Embryonic facial prominence (tissue), 1 donor: ENCODE results near the gene CXXC1.
"Not testable (repeated sequence)": the region's sequence is repeated elsewhere in the genome, so short reads cannot be mapped to it uniquely, and the experiment has no call there.

Experiments used
- DNase-seq: peaks from one replicate; pipeline ENCODE4 v3.0.0-alpha.2; 2016; ENCODE audit errors: extremely low spot score

CXXC1 gene

DNA sequence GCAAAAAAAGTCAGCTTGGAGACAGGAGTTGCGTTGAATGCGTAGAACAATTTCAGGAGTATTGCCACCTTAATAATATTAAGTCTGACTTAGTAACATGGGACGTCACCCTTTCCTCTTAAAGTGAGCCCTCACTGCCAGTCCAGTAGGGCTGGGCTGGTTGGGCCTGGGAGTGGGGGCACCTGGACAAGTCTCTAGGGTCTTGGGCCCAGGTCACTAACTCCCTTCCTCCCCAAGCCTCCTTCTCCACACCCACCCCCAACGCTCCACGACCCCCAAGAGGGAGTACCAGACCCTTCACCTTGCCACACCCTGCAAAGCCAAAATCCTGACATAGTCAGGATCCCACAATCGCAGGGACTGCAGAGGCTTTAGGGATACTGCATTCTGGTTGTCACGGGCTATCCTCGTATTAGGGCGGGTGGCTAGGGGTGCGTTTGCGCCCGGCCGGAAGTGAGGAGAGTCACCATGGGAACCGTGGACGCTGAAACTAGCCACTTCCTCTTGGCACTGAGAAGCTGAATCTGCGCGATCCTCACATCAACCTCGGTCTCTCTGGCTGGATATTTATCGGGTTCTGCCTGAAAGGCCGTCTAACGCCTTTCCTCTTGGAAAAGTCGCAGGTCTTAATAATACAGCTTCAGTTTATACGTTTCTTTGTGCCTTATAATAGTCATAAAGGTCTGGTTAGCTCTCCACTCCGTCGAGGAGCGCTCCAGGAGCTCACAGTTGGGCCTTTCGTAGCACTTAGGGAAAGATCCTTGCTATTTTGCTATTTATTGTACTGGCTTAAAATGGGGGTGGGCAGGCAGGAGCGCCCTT, 10.3 kb upstream of the CXXC1 start:
- DNase-seq = no peak

DNA sequence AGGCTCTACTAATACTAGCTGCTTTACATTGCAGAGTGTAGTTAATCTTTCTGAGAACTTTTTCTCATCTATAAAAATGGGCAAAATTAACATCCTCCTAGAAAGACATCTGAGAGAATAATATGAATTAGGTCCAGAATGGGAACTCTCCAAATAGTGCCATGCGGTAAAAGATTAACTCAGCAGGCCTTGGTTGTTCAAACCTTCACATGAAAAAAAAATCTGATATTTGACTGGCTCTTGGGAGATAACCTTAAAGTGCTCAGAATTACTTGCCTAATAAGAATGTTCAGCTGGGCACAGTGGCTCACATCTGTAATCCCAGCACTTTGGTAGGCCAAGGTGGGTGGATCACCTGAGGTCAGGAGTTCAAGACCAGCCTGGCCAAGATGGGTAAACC, 5.5 kb upstream of the CXXC1 start:
- DNase-seq = no peak

DNA sequence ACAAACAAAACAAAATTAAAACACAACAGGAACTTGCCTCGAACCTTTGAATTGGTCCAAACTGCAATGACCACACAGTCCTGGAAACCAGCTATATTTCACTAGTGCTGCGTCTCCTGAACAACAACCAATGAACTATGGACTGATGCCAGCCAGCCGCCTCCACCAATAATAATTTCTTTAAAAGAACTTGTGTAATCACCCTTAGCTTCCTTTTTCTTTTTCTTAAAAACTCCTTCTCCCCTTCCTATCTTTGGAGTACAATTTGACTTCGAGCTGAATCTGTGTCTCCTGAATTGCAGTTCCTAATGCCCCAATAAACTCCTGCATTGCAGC, 1.6 kb upstream of the CXXC1 start:
- DNase-seq = no peak

- not testable (repeated sequence) for DNase-seq
These were observed 1.0 kb upstream of the CXXC1 start for GRCh38 chr18:50288348-50289107.

- DNase-seq = no peak
These were observed 458 bp downstream of the CXXC1 start for GRCh38 chr18:50287028-50287440.

DNA sequence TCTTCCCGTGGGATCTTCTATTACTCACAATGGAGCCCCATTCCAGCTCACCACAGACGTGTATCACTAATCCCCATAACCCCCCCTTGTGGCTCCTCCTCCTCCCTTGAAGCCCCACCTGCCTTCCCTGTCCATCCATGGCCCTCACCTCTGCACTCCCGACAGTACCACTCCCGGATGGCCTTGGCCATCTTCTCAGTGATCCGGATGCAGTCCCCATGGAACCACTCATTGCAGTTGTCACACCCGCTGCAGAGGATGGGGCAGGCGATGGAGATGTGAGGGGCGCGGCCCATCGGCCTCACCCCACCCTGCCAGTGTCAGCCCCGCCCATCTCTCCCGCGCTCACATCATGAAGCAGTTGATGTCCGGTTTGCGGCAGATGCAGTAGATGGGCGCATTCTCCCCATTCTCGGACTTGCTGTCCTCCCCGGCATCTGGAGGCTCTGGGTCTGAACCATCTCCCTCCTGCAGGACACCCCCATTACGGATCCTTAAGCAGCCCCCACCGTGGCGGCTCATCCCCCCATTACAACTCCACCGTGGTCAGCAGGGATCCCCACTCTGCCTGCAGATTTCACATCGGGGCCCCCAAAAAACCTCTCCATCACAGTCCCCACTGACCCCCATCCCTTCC, 983 bp downstream of the CXXC1 start:
- no peak for DNase-seq

DNA sequence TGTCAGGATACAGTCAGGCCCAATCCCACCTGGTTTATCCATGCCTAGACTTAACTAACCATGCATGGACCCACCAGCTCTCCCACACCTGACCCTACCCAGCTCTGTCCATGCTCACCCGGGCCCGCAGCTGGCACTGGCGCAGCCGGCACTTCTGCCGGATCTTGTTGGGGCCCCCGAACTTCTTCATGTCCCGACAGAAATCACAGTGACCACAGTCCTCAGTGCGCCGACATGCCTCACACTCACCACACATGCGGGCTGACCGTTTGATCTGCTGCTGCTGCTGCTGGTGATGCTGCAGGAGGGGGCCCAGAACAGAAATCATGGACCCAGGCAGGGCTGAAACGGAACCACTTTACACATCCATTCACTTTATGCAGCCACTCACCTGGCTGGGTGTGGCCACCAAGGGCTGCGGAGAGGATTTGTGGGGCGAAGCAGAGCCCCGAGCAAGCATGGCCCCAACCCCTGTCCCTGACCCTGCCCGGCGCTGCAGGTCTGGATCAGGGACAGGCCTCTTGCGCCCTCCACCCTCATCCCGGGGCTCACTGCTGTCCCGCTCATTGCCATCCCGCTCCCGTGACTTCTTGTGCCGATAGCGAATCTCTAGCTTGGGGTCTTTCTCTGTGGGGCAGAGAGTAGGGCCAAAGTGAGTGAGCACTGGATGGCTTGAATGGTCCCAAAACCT, 1.7 kb downstream of the CXXC1 start:
- no peak for DNase-seq

- no peak for DNase-seq
These were observed 2.4 kb downstream of the CXXC1 start for GRCh38 chr18:50285071-50285470.

GRCh38 chr18:50284255-50284885, 3.1 kb downstream of the CXXC1 start:
- DNase-seq = no peak

GRCh38 chr18:50283469-50284209, 3.9 kb downstream of the CXXC1 start:
- no peak for DNase-seq

GRCh38 chr18:50282521-50283335, 4.8 kb downstream of the CXXC1 start:
- DNase-seq = no peak

DNA sequence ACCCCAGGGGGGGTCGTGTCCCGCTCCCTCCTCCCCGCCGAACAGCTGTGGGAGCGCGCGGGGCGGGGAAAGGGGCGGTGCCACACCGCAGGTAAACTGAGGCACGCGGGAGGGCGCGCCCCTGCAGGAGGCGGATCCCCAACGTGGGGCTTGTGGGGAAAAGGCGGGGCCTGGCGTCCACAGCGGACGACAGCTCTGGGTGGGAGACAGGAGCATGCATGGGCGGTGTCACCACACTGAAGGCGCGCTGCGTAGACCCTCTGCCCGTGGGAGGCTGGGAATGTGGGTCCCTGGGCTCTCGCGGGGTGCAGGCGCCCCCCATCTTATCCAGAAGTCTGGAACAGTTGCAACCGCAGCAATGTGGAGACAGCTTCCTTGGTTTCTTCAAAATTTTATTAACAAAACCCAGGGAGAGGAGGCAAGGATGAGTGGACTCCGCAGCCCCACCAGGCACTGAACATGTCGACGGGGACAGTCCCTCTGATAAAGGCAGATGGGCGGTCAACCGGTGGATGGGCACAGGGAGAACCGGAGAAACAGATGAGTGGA, 5.4 kb downstream of the CXXC1 start:
- no peak for DNase-seq

GRCh38 chr18:50281295-50281971, 6.1 kb downstream of the CXXC1 start, which contains the start of gene MBD1:
Gene MBD1 (minus strand): TSS chr18:50281523. CDS start chr18:50279992, 1,531 bp downstream.
- DNase-seq = peak; percentile 95

DNA sequence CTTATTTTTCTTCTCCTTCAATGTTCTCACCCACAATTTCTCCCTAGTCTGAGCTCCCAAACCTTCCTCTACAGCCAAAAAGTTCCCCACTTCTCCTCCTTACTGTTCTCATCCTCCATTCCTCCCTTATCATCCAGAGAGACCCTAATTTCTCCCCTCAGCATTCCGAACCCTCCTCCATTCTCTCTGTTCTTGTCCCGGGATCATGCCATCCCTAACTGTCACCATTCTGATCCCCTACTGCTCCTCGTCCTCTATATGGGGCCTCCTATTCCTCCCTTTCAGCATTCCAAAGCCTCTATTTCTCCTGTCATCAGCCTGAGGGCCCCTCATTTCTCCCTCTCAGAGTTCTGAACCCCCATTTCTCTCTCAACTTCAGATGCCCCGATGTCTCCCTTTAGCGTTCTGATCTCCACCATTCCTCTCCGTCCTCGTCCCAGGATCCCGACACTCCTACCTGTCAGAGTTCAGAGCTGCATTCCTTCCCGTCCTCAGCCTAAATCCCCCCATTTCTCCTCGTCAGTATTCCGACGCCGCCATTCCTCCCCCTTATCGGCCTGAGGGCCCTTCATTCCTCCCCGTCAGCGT, 6.7 kb downstream of the CXXC1 start:
- DNase-seq = no peak

DNA sequence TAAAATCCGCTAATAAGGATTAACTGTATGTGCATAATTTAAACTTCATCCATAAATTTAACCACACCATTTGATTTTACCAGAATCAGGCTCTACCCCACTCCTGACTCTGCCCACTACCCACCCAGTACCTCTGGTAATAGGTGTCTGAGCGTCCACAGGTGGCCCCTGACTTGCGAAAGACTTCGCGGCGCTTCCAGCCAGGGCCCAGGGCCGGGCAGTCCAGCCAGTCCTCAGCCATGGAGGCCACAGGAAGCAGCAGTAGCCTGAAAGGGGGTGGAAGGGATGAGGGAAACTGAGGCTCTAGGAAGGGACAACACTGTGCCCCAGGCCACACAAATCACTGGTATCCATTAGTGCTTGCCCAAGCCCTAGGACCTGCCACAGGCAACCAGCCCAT, 7.7 kb downstream of the CXXC1 start:
- DNase-seq = no peak

GRCh38 chr18:50277942-50278341, 9.6 kb downstream of the CXXC1 start:
- DNase-seq = no peak

DNA sequence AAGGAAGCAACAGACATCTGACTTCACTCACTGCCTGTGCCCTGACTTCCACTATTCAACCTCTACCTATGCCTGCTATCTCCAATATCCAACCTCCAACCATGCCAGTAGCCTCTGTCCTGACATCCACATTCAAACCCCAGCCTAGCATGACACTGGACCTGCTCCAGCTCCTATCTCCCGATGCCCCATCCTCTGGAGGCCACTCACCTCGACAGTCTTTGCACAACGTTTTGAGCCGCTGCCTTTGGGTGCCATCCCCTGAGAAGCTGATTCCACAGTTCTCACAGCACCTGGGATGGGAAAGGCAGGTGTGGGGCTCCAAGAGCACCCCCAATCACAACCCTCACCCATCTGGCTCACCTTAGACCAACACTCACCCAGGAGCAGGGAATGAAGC, 11.0 kb downstream of the CXXC1 start:
- DNase-seq = no peak

- no peak for DNase-seq
These were observed 11.9 kb downstream of the CXXC1 start for GRCh38 chr18:50275503-50276036.
